SH-SY5Y (cell line): Measurements from ENCODE around the gene KCNMB3.

Experiments
- GATA2 ChIP-seq: IDR thresholded peaks from 2 replicates; pipeline ENCODE4 v1.6.1; 2011; ENCODE audit warnings: mild to moderate bottlenecking, low read depth, low read length
- GATA3 ChIP-seq: IDR thresholded peaks from 2 replicates; pipeline ENCODE4 v1.6.1; 2011; ENCODE audit warnings: low read depth, mild to moderate bottlenecking, low read length, moderate library complexity

DNA sequence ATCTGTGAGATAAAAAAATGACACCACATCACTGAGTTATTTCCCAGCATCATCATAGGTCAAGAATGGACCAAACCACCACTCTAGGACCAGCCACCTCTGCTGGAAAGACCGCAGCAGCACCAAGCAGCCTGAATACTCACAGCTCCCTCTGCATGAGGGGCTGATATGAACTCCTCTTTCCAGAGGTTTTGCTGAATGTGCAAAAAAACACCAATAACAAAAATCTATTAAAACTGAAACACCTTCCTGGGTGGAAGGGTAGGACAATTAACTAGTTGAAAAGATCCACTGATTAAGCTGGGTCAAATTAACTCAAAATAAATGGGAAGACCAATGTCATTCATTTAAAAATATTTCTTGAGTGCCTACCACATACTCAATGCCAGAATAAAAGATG, 28.9 kb upstream of the KCNMB3 start:
- TF ChIP-seq GATA3, result no peak
- TF ChIP-seq GATA2, result no peak
